ENCODE results near the gene HOXD4.

The HOXD4 gene

DNA sequence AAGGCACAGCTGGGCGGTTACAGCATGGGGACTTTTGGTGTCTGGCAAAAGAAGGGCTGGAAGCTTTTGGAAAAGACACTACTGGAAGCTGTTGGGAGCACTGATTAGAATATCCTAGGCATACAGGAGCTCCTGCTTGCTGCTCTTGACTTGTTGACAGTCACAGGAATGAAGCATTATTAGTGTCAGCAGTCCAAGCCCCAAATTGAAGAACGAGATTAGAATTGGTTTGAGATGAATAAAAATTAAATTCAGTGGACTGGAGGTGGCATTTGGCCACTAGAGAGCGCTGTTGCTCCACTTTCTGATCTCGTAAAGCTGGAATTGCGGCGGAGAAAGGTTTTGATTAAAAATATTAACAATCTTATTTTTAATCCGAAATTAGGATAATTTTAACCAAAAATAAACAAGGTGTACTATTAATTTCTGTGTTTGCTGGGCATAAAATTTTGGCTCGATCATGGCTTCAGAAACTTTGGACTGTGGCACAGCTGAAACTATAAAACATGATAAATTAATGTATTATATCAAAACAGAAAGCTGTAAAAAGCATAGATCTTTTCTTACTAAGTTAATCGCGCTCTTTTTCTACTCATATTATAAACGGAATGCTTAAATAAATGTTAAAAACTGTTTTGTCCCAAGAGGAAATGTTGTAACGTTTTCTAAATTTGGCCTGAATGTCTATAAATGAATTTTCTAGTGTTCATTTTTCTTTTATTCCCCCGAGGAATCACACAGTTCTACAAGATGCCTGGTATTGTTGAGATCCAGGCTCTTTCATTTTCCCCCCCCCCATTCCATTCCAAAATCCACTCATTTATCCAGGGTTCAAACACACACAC is 24.2 kb upstream of the HOXD4 start:
- TF ChIP-seq TCF4 (CRISPR knock-in tag; IDR thresholded peaks at IDR 0.05; ENCODE audit: borderline replicate concordance) (0 out of 2 replicates have a peak, but pooled peaks have one; percentile 9), CSDC2 (CRISPR knock-in tag; IDR thresholded peaks at IDR 0.05) (no peak), ZFP30 (CRISPR knock-in tag; IDR thresholded peaks at IDR 0.05) (no peak), ZFP3 (CRISPR knock-in tag; IDR thresholded peaks at IDR 0.05) (no peak), PPARA (CRISPR knock-in tag; IDR thresholded peaks at IDR 0.05; ENCODE audit: borderline replicate concordance) (no peak)
- ATAC-seq: no peak

DNA sequence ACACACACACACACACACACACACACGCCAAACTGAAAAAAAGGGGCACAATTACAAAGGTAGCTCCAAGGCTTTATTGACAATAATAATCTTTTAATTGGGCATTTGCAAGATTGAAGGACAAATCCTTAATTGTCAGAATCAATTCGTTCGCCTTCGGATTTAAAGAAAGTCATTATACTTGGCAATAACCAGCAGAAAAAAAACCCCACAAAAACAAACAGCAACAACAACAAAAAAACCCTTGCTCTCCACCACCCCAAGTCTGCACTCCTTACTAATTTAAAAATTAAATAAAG is 23.6 kb upstream of the HOXD4 start:
- TF ChIP-seq ZFP3 (CRISPR knock-in tag; IDR thresholded peaks at IDR 0.05) (no peak), CSDC2 (CRISPR knock-in tag; IDR thresholded peaks at IDR 0.05) (no peak), OSR1 (CRISPR knock-in tag; IDR thresholded peaks at IDR 0.05) (no peak), ARNTL (CRISPR knock-in tag; IDR thresholded peaks at IDR 0.05; ENCODE audit: borderline replicate concordance, low read depth) (no peak)
- ATAC-seq: no peak

DNA sequence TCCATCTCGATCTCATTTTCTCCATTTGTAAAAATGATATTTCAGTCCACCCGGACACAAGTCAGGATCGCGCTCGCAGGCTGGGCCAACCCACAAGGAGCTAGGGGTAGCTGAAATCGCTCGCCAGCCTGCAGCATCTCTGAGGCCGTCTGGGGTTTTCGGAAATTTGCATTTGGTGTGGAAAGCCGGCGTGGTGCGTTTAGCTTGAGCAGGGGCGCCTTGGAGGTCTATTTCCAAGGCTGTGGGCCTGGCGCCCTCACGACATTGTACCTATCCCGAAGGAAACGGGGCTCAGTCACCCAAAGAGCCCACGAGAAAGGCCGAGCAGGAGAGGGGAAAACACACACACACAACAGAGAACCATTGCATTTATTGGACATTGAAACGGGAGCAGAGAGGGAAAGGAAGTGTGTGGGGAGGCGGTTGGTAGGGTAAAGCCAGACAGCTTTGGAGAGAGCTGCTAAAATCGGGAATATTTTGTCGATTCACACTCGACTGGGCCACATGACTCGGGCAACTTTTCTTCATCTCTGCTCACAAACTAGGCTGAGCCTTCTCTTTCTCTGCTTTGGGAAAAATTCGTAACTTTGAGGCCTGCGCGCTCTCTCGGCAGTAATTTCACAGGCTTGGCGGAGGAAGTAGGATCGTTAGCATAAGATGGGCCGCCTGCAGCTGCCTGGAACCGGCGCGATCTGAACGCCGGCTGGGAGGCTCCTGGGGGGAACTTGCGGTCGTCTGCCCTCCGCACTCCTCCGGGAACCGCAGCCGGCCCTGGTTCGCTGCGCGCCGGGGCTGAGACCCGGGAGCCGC is 23.0 kb upstream of the HOXD4 start:
- TF ChIP-seq, protein P1, sequence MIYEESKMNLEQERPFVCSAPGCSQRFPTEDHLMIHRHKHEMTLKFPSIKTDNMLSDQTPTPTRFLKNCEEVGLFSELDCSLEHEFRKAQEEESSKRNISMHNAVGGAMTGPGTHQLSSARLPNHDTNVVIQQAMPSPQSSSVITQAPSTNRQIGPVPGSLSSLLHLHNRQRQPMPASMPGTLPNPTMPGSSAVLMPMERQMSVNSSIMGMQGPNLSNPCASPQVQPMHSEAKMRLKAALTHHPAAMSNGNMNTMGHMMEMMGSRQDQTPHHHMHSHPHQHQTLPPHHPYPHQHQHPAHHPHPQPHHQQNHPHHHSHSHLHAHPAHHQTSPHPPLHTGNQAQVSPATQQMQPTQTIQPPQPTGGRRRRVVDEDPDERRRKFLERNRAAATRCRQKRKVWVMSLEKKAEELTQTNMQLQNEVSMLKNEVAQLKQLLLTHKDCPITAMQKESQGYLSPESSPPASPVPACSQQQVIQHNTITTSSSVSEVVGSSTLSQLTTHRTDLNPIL (CRISPR knock-in tag; IDR thresholded peaks at IDR 0.05; ENCODE audit: low read depth): no peak
- TF ChIP-seq, protein P2, sequence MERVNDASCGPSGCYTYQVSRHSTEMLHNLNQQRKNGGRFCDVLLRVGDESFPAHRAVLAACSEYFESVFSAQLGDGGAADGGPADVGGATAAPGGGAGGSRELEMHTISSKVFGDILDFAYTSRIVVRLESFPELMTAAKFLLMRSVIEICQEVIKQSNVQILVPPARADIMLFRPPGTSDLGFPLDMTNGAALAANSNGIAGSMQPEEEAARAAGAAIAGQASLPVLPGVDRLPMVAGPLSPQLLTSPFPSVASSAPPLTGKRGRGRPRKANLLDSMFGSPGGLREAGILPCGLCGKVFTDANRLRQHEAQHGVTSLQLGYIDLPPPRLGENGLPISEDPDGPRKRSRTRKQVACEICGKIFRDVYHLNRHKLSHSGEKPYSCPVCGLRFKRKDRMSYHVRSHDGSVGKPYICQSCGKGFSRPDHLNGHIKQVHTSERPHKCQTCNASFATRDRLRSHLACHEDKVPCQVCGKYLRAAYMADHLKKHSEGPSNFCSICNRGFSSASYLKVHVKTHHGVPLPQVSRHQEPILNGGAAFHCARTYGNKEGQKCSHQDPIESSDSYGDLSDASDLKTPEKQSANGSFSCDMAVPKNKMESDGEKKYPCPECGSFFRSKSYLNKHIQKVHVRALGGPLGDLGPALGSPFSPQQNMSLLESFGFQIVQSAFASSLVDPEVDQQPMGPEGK (CRISPR knock-in tag; IDR thresholded peaks at IDR 0.05; ENCODE audit: borderline replicate concordance): no peak
- TF ChIP-seq ZNF8 (CRISPR knock-in tag; IDR thresholded peaks at IDR 0.05) (no peak), BACH2 (CRISPR knock-in tag; IDR thresholded peaks at IDR 0.05; ENCODE audit: borderline replicate concordance) (no peak), PPARA (CRISPR knock-in tag; IDR thresholded peaks at IDR 0.05; ENCODE audit: borderline replicate concordance) (no peak), CSDC2 (CRISPR knock-in tag; IDR thresholded peaks at IDR 0.05) (no peak), ESRRG (CRISPR knock-in tag; IDR thresholded peaks at IDR 0.05) (no peak), ISL1 (CRISPR knock-in tag; IDR thresholded peaks at IDR 0.05) (no peak), SNAI2 (CRISPR knock-in tag; IDR thresholded peaks at IDR 0.05) (no peak)
- TF ChIP-seq, protein P3, sequence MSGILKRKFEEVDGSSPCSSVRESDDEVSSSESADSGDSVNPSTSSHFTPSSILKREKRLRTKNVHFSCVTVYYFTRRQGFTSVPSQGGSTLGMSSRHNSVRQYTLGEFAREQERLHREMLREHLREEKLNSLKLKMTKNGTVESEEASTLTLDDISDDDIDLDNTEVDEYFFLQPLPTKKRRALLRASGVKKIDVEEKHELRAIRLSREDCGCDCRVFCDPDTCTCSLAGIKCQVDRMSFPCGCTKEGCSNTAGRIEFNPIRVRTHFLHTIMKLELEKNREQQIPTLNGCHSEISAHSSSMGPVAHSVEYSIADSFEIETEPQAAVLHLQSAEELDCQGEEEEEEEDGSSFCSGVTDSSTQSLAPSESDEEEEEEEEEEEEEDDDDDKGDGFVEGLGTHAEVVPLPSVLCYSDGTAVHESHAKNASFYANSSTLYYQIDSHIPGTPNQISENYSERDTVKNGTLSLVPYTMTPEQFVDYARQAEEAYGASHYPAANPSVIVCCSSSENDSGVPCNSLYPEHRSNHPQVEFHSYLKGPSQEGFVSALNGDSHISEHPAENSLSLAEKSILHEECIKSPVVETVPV (CRISPR knock-in tag; IDR thresholded peaks at IDR 0.05): no peak
- TF ChIP-seq, protein P4, sequence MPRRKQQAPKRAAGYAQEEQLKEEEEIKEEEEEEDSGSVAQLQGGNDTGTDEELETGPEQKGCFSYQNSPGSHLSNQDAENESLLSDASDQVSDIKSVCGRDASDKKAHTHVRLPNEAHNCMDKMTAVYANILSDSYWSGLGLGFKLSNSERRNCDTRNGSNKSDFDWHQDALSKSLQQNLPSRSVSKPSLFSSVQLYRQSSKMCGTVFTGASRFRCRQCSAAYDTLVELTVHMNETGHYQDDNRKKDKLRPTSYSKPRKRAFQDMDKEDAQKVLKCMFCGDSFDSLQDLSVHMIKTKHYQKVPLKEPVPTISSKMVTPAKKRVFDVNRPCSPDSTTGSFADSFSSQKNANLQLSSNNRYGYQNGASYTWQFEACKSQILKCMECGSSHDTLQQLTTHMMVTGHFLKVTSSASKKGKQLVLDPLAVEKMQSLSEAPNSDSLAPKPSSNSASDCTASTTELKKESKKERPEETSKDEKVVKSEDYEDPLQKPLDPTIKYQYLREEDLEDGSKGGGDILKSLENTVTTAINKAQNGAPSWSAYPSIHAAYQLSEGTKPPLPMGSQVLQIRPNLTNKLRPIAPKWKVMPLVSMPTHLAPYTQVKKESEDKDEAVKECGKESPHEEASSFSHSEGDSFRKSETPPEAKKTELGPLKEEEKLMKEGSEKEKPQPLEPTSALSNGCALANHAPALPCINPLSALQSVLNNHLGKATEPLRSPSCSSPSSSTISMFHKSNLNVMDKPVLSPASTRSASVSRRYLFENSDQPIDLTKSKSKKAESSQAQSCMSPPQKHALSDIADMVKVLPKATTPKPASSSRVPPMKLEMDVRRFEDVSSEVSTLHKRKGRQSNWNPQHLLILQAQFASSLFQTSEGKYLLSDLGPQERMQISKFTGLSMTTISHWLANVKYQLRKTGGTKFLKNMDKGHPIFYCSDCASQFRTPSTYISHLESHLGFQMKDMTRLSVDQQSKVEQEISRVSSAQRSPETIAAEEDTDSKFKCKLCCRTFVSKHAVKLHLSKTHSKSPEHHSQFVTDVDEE (CRISPR knock-in tag; IDR thresholded peaks at IDR 0.05): no peak

DNA sequence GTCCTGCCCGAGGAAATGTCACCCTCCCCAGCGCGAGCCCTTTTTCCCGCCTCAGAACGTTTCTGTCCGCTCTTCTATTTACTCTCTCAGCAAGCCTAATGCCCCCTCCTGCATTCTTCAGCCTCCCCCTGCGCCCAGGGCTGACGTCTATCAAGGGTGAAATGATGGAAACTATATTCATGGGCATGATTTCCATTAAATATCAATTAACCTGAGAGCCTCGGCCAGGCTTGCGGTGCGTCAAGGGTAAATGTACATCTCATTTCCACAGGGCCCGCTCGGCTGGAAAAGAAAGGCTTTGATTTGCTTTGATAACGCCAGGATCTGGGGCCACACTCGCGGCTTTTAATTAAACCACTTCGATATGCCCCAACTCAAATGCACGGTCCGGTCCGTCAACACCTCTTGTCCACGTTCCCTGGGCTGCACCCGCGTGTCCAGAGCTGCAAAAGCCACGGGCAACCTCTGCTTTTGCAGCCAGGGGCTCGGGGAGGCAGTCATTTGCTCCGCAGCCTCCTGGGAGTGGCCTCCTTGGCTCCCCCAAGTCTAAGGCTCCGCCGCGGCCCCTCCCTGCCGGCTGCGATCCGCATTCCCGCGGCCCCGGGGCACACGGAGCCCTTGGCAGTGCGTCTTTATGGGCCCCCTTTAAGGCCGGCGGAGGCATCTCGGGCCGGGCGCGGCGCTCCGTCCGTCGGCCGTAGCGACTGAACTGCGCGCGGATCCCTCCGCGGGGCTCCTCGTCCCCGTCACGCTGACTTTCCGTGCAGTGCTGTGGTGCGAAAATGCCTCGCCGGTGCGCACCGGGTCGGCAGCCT is 22.2 kb upstream of the HOXD4 start, which contains the start of gene HOXD8:
Gene HOXD8 (plus strand): TSS at position 724 of the 815 bp plus-strand sequence. CDS start 662 bp downstream, outside the sequence.
- TF ChIP-seq ZFP30 (CRISPR knock-in tag; IDR thresholded peaks at IDR 0.05): 0 out of 2 replicates have a peak, but pooled peaks have one; percentile 9
- TF ChIP-seq, protein P1 (CRISPR knock-in tag; IDR thresholded peaks at IDR 0.05; ENCODE audit: low read depth): no peak
- TF ChIP-seq, protein P4 (CRISPR knock-in tag; IDR thresholded peaks at IDR 0.05): peak; percentile 78; the same call in 1 of the 2 replicates
- TF ChIP-seq, protein P2 (CRISPR knock-in tag; IDR thresholded peaks at IDR 0.05; ENCODE audit: borderline replicate concordance): peak; percentile 94; the same call in 1 of the 2 replicates

More for the DNA sequence above, 23.0 kb upstream of the HOXD4 start:
- no peak for ATAC-seq

More for the DNA sequence above, 22.2 kb upstream of the HOXD4 start, which contains the start of gene HOXD8:
- peak; percentile 35 for ATAC-seq

Data from SK-N-SH treated with all-trans-retinoic acid at 6 μM for 48 hours (cell line).